NCI-H524 (cell line): ENCODE results near the gene PPP4C.
"Not testable (repeated sequence)": the region's sequence is repeated elsewhere in the genome, so short reads cannot be mapped to it uniquely, and the experiment has no call there.

Experiments used
- DNase-seq, 2 experiments: peaks; one replicate each; lab custom pipeline; 2025; lab: John Stamatoyannopoulos, UW

The PPP4C gene

GRCh38 chr16:30096105-30096861 lies 20.5 kb downstream of the PPP4C start, which contains the start of gene YPEL3:
Gene YPEL3, minus strand, starts transcription at chr16:30096213. Its CDS starts 731 bp downstream, at chr16:30095482.
- peak; percentile 76 to 92 for DNase-seq

GRCh38 chr16:30096862-30097563 lies 21.2 kb downstream of the PPP4C start:
- DNase-seq, result no peak

- no peak for DNase-seq
Observed at GRCh38 chr16:30104090-30104489, 28.3 kb downstream of the PPP4C start.

- no peak for DNase-seq
Observed at GRCh38 chr16:30104492-30104891, 28.7 kb downstream of the PPP4C start.

GRCh38 chr16:30108059-30108850 lies 32.5 kb downstream of the PPP4C start:
- DNase-seq, result no peak

GRCh38 chr16:30110661-30111060 lies 34.9 kb downstream of the PPP4C start:
- peak; percentile 74 to 88 for DNase-seq

- peak in 1 of 2 experiments; percentile 40 for DNase-seq
Observed at GRCh38 chr16:30112197-30113030, 36.6 kb downstream of the PPP4C start.

- DNase-seq, result no peak
Observed at GRCh38 chr16:30113031-30113710, 37.4 kb downstream of the PPP4C start, which contains the start of gene GDPD3. Gene GDPD3, minus strand, starts transcription at chr16:30113537. Its CDS starts 59 bp downstream, at chr16:30113478.

GRCh38 chr16:30113711-30114333 lies 38.0 kb downstream of the PPP4C start:
- no peak for DNase-seq

- DNase-seq, result no peak
Observed at GRCh38 chr16:30114411-30114810, 38.6 kb downstream of the PPP4C start.

GRCh38 chr16:30114833-30115232 lies 39.0 kb downstream of the PPP4C start:
- not testable (repeated sequence) for DNase-seq

GRCh38 chr16:30115238-30115637 lies 39.4 kb downstream of the PPP4C start:
- no peak for DNase-seq

GRCh38 chr16:30116291-30117207 lies 40.8 kb downstream of the PPP4C start:
- no peak for DNase-seq

GRCh38 chr16:30117768-30118167 lies 42.0 kb downstream of the PPP4C start:
- no peak for DNase-seq

- DNase-seq, result no peak
Observed at GRCh38 chr16:30119428-30119827, 43.6 kb downstream of the PPP4C start.

- no peak for DNase-seq
Observed at GRCh38 chr16:30120340-30121105, 44.7 kb downstream of the PPP4C start.

- no peak for DNase-seq
Observed at GRCh38 chr16:30121741-30122571, 46.2 kb downstream of the PPP4C start.
